Spinal cord (tissue), 10 donors: ENCODE data around the gene DMTF1. TPM values are rescaled to one million over a fixed set of nuclear protein-coding genes. Genes with fewer than 3 reads are reported as not detected.
A peak's percentile ranks its signal among the peaks of the same experiment; 100 is the strongest.

Experiments used
- DNase-seq, 6 donors: peaks; one replicate each; pipeline versions ENCODE4 v3.0.0 to v3.0.0-alpha.2; 2013 to 2015; ENCODE audit warnings: low spot score in 6 of 6, low read depth in 4 of 6
- H3K27ac ChIP-seq: one replicate; pipeline ENCODE4 v1.5.1; 2013; ENCODE audit warnings: low read depth, low read length, control low read depth
- H3K27me3 ChIP-seq: one replicate; pipeline ENCODE4 v1.6.1; 2013; ENCODE audit warnings: low read length; ENCODE audit not compliant: control insufficient read depth, insufficient read depth
- H3K36me3 ChIP-seq: one replicate; pipeline ENCODE4 v1.6.1; 2013; ENCODE audit warnings: low read length; ENCODE audit not compliant: control insufficient read depth, insufficient read depth
- H3K4me1 ChIP-seq: one replicate; pipeline ENCODE4 v1.6.1; 2013; ENCODE audit warnings: low read length; ENCODE audit not compliant: control insufficient read depth, insufficient read depth
- H3K4me3 ChIP-seq: one replicate; pipeline ENCODE4 v1.5.1; 2013; ENCODE audit warnings: low read depth, low read length, control low read depth
- H3K9me3 ChIP-seq: one replicate; pipeline ENCODE4 v1.6.1; 2013; ENCODE audit warnings: low read length; ENCODE audit not compliant: control insufficient read depth, insufficient read depth
- WGBS: methylation state at CpG from one replicate; pipeline ENCODE4 v1.1.5; 2013; ENCODE audit warnings: missing lambda C conversion rate; ENCODE audit not compliant: insufficient coverage; 5-methylcytosine and 5-hydroxymethylcytosine counted together
- polyA plus RNA-seq, 2 donors: library from polyadenylated mRNA; unstranded; fragments of 120-200 nt; gene quantifications; one replicate each; pipeline ENCODE4 v1.2.1, GENCODE V29; 2013; ENCODE audit not compliant: insufficient read length in 2 of 2
- total RNA-seq, 2 donors: library from RNA; depleted of rRNA in 1 of 2; stranded (reverse); fragments of 120-200 nt in 1 of 2; fragments of >200 nt in 1 of 2; gene quantifications; one replicate each; pipeline versions ENCODE4 v1.2.3 to v1.2.4, GENCODE V29; 2013 to 2014
- donor health status: healthy.

Gene DMTF1
- total and polyA plus RNA-seq, 4 donors = 131 to 165 (median 141) TPM

DNA sequence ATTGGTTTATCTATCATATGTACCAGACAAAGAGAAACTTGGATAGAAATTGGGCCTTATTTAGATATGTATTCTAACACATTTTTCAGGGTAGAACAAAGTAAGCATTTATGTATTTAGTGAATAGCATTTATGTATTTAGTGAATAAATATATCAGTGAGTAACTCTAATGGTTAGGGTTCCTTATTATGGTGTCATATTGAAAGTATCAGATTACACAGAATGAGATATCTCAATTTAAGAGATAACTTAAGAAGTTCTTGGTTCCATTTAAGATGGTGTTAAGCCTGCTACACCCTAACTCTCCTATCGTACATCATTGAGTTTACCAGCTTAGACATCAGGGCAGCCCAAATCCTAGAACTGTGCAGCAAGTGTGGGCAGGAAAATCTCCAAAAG lies 35.9 kb upstream of the DMTF1 start:
- no peak overlapping the region for H3K4me3 ChIP-seq
- DNase-seq = no peak
- no CpG with 5 or more reads among the region's 1 CpG for whole genome bisulfite sequencing
- H3K9me3 ChIP-seq = peaks cover 2% of the 10 kb centered on the region
- no peaks in the 10 kb centered on the region for H3K4me1 ChIP-seq
- no peaks in the 10 kb centered on the region for H3K36me3 ChIP-seq
- H3K27me3 ChIP-seq = no peaks in the 10 kb centered on the region
- no peak overlapping the region for H3K27ac ChIP-seq

DNA sequence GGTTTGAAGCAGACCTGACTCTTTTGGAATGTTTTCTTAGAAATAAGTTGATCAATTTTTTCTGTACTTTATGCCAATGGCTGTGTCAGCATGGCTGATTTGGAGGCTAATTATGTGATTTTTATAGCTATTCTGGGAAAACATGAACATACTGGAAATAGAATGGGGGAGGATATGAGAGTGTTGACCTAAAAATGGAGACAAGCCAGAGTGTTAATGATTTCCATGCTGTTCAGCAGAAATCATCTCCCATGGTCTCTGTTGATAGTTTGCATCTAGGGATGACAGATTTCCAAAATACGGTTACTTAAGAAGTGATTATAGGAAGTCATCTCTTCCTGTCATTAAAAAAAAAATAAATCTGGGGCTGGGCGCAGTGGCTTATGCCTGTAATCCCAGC lies 32.7 kb upstream of the DMTF1 start:
- Histone ChIP-seq H3K4me3 (no peak overlapping the region), H3K27ac (no peak overlapping the region), H3K4me1 (no peaks in the 10 kb centered on the region), H3K27me3 (no peaks in the 10 kb centered on the region), H3K36me3 (no peaks in the 10 kb centered on the region), H3K9me3 (no peaks in the 10 kb centered on the region)
- WGBS = no CpG with 5 or more reads among the region's 2 CpGs
- DNase-seq = peak in 1 of 6 donors; percentile 4

DNA sequence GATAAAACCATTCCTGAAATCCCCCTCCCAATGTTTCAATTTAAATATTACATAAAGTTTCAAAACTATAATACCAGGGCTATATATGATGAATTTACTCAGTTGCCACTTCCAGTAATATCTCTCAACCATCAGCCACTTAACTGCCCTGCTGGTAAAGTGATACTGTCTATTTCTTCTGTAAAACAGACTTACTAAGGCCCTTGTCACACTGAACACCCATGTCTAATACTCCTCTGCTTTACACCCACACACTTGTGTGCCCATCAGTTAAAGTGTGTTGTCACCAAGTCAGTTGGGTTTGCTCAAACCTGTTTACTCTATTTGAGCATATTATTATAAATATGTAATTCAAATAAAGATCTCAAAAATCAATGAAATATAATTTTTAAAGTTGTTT lies 29.1 kb upstream of the DMTF1 start:
- no peaks in the 10 kb centered on the region for H3K4me1 ChIP-seq
- no peaks in the 10 kb centered on the region for H3K9me3 ChIP-seq
- H3K36me3 ChIP-seq = no peaks in the 10 kb centered on the region
- H3K27ac ChIP-seq = no peak overlapping the region
- no peak overlapping the region for H3K4me3 ChIP-seq
- no peaks in the 10 kb centered on the region for H3K27me3 ChIP-seq
- no peak for DNase-seq

DNA sequence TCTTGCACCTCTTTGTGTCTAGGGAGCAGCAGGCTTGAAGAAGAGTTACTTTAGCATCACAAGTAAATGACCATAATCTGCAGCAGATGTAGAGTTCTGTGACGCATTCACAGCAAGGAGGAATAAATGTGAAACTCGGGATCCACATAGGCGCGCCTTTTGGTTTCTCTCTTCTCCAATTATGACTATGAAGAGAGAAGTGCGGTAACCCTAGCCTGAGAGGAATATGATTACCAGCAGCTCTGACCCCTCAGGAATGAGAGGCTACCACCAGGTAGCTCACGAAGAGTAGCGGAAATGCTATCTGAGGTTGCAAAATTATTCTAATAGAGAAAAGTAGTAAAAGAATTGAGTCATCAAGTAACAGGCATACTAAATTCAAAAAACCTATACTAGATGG lies 25.2 kb upstream of the DMTF1 start:
- no CpG with 5 or more reads among the region's 7 CpGs for WGBS
- Histone ChIP-seq H3K27ac (no peak overlapping the region), H3K36me3 (no peaks in the 10 kb centered on the region), H3K4me3 (no peak overlapping the region), H3K9me3 (no peaks in the 10 kb centered on the region), H3K27me3 (no peaks in the 10 kb centered on the region), H3K4me1 (no peaks in the 10 kb centered on the region)
- DNase-seq = no peak

DNA sequence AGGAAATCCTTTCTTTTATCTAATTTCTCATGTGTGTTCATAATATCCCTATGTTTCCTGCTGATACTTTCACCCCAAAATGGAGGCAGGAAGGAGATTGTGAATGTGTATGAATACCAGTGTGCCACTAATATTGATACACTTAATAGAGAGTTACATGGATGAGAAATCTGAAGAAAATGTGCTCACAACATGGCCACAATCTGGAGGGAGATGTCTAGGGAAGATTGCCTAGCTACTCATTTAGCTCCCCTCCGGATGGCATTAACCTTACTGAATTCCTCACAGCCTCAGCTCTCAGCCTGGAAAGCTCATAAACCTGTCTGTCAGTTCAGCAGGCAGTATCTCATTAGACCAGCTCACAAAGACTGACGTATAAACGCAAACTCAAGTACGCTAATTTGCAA lies 23.4 kb upstream of the DMTF1 start:
- Histone ChIP-seq H3K27me3 (no peaks in the 10 kb centered on the region), H3K4me3 (no peak overlapping the region), H3K27ac (no peak overlapping the region), H3K4me1 (no peaks in the 10 kb centered on the region), H3K9me3 (no peaks in the 10 kb centered on the region), H3K36me3 (no peaks in the 10 kb centered on the region)
- 0% methylated on average over 3 of the region's 4 CpGs for WGBS
- peak in 2 of 6 donors; percentile 16 to 59 for DNase-seq

DNA sequence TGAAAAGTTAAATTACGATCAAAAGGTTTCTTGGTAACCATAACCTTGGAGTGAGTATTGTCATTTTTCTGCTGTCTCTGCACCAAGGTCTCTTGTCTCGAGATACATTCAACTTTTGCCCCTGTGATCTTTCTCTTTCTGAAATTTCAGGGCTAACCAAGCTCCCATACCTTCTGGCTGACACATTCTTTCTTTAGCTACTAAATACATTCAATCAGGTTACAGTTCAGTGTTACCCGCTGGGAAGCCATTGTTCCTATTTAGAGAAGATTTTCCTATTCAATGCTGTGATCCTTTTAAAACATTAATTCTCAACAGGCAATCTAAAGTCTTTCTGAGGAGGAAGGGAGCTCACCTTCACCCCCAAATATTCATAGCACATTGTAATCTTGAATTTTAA lies 22.9 kb upstream of the DMTF1 start:
- Histone ChIP-seq H3K27me3 (no peaks in the 10 kb centered on the region), H3K36me3 (no peaks in the 10 kb centered on the region), H3K4me1 (no peaks in the 10 kb centered on the region), H3K4me3 (no peak overlapping the region), H3K27ac (no peak overlapping the region), H3K9me3 (no peaks in the 10 kb centered on the region)
- WGBS = 25% methylated on average over 1 of the region's 3 CpGs
- no peak for DNase-seq

DNA sequence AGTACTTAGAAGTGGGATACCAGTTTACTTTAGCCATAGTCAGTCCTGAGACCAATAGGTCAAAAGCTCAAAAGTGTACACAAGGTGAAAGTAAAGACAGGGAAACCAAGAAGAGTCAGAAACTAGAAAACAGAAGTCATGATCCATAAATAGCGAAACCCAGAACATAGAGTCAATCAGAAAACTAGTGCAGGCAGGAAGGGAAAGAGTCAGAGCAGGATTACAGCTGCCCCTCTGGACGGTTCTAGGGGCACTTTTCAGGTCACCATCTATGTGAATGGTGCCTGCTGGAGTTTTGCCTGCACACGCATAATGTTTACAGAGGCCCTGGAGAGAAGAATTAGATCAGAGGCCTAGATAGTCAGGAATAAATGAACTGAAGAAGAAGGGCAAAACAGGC lies 22.4 kb upstream of the DMTF1 start:
- H3K27ac ChIP-seq = no peak overlapping the region
- no peaks in the 10 kb centered on the region for H3K27me3 ChIP-seq
- no peaks in the 10 kb centered on the region for H3K9me3 ChIP-seq
- no peaks in the 10 kb centered on the region for H3K36me3 ChIP-seq
- 56% methylated on average over 3 of the region's 3 CpGs for WGBS
- no peak overlapping the region for H3K4me3 ChIP-seq
- no peak for DNase-seq
- no peaks in the 10 kb centered on the region for H3K4me1 ChIP-seq

DNA sequence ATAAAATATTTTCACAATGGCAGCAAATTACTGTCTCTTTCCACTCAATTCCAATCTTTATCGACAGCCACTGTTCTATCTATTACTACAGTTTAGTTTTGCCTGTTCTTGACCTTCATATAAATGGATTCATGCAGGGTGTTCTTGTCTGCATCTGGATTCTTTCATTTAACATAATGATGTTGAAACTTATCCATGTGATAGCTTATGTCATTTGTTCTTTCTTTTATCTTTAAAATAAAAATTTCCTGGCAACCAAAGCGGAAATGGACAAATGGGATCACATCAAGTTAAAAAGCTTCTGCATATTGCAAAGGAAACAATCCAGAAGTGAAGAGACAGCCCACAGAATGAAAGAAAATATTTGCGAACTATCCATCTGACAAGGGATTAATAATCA lies 20.5 kb upstream of the DMTF1 start:
- no peaks in the 10 kb centered on the region for H3K36me3 ChIP-seq
- no peak for DNase-seq
- H3K27ac ChIP-seq = no peak overlapping the region
- H3K9me3 ChIP-seq = no peaks in the 10 kb centered on the region
- H3K4me1 ChIP-seq = no peaks in the 10 kb centered on the region
- no peak overlapping the region for H3K4me3 ChIP-seq
- no peaks in the 10 kb centered on the region for H3K27me3 ChIP-seq
- WGBS = no CpG with 5 or more reads among the region's 3 CpGs

DNA sequence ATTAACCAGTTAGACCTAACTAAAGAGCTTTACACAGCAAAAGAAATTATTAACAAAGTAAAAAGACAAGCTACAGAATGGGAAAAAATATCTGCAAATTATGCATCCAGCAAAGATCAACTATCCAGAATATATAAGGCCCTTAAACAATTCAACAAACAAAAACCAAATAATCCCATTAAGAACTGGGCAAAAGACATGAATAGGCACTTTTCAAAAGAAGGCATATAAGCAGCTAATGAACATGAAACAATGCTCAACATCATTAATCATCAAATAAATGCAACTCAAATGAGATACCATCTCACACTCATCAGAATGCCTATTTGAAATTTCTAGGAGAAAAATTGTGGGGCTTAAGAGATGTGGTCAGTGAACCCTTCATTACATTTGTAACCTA lies 15.0 kb upstream of the DMTF1 start:
- no peaks in the 10 kb centered on the region for H3K9me3 ChIP-seq
- no peaks in the 10 kb centered on the region for H3K4me1 ChIP-seq
- DNase-seq = no peak
- H3K27ac ChIP-seq = no peak overlapping the region
- H3K4me3 ChIP-seq = no peak overlapping the region
- H3K36me3 ChIP-seq = no peaks in the 10 kb centered on the region
- no peaks in the 10 kb centered on the region for H3K27me3 ChIP-seq

DNA sequence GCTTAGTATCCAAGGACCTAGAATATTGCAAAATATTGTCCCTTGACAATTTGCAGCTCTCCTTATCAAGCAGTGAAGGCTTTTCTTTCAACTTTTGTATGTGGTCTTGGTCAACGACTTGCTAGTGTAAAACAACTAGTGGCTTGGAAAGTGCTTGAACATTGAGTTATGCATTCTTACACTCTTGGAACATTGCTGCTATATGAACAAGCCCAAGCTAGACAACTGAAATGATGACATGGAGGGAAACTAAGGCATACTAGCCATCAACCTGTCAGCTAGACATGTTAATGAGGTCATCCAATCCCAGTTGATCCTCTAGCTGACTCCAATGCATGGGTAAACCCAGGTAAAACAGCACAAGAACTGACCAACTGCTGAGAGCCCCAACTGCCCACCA lies 12.7 kb upstream of the DMTF1 start:
- H3K4me3 ChIP-seq = no peak overlapping the region
- no peaks in the 10 kb centered on the region for H3K27me3 ChIP-seq
- no peak for DNase-seq
- no peaks in the 10 kb centered on the region for H3K9me3 ChIP-seq
- H3K4me1 ChIP-seq = no peaks in the 10 kb centered on the region
- no CpG with 5 or more reads among the region's 1 CpG for WGBS
- no peaks in the 10 kb centered on the region for H3K36me3 ChIP-seq
- no peak overlapping the region for H3K27ac ChIP-seq
